Karpas-422 (cell line): Measurements from ENCODE around the gene FSHB. TPM values are rescaled to one million over a fixed set of nuclear protein-coding genes. Genes with fewer than 3 reads are reported as not detected.

Source experiments
- DNase-seq: peaks from one replicate; pipeline ENCODE4 v3.0.0-alpha.2; 2015
- H2AFZ ChIP-seq: fragments of 200-600 bp; sonication (generic); 2 replicates; pipeline ENCODE4 v1.6.1; 2014; ENCODE audit warnings: antibody characterized with exemption, low read length, mixed read lengths
- H3K27ac ChIP-seq: fragments of 200-600 bp; sonication (generic); 2 replicates; pipeline ENCODE4 v1.5.1; 2014; ENCODE audit warnings: mild to moderate bottlenecking, low read length, moderate library complexity
- H3K27me3 ChIP-seq: fragments of 200-600 bp; sonication (generic); 2 replicates; pipeline ENCODE4 v1.6.1; 2014; ENCODE audit warnings: low read length, mixed read lengths
- H3K36me3 ChIP-seq: fragments of 200-600 bp; sonication (generic); 2 replicates; pipeline ENCODE4 v1.6.1; 2014; ENCODE audit warnings: low read length, mixed read lengths; ENCODE audit not compliant: insufficient read depth
- H3K4me1 ChIP-seq: fragments of 200-600 bp; sonication (generic); 2 replicates; pipeline ENCODE4 v1.6.1; 2014; ENCODE audit warnings: mild to moderate bottlenecking, low read length, mixed read lengths
- H3K4me2 ChIP-seq: fragments of 200-600 bp; sonication (generic); 2 replicates; pipeline ENCODE4 v1.6.1; 2014; ENCODE audit warnings: low read length, low read depth, mild to moderate bottlenecking; ENCODE audit not compliant: poor library complexity, severe bottlenecking
- H3K4me3 ChIP-seq: fragments of 200-600 bp; sonication (generic); 2 replicates; pipeline ENCODE4 v1.5.1; 2014; ENCODE audit warnings: mild to moderate bottlenecking, antibody characterized with exemption, low read length, mixed read lengths
- H3K79me2 ChIP-seq: fragments of 200-600 bp; sonication (generic); 2 replicates; pipeline ENCODE4 v1.6.1; 2014; ENCODE audit warnings: mild to moderate bottlenecking, low read length, mixed read lengths
- H3K9ac ChIP-seq: fragments of 200-600 bp; sonication (generic); 2 replicates; pipeline ENCODE4 v1.6.0; 2014; ENCODE audit warnings: low read length
- H3K9me2 ChIP-seq: fragments of 200-600 bp; sonication (generic), shearing (Covaris generic); replicated peaks from 2 replicates; pipeline ENCODE4 v1.6.0; 2014; ENCODE audit warnings: mild to moderate bottlenecking, low read length, moderate library complexity; ENCODE audit not compliant: insufficient read depth
- H3K9me3 ChIP-seq: fragments of 300-700, 200-600 bp; sonication (generic); 2 replicates; pipeline ENCODE4 v1.6.1; 2014; ENCODE audit warnings: low read length, mixed read lengths
- H4K20me1 ChIP-seq: fragments of 200-600 bp; sonication (generic); 2 replicates; pipeline ENCODE4 v1.6.1; 2014; ENCODE audit warnings: mild to moderate bottlenecking, antibody characterized with exemption, low read length, low read depth; ENCODE audit not compliant: insufficient read depth
- total RNA-seq: library from RNA; depleted of rRNA; stranded (reverse); fragments of >200 nt; shearing (Covaris generic); gene quantifications from 2 replicates; pipeline ENCODE4 v1.2.3, GENCODE V29; 2014; ENCODE audit warnings: low replicate concordance

Gene FSHB
- total RNA-seq, 1 experiment from 2014 or later = not detected

DNA sequence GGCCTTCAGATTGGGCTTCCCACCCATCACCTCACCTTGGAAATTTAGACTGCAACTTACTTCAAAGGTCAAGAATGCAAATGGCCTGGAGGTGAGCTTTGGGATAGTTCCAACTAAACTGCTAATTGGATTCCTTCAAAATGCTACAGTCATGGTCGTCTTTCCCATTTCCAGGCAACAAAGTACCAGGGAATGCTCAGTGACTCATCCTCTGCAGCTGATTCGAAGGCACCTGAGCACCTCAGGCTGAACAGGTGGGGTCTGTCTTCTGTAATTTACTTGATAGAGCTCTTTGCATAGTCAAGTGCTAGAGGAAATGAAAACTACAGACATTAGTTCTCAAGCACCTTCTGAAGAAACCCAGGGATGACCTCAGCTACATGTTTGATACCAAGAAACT, 20.5 kb upstream of the FSHB start:
- no peaks in the 10 kb centered on the region for H3K4me1 ChIP-seq
- no peak overlapping the region for H3K27ac ChIP-seq
- H3K79me2 ChIP-seq = no peaks in the 10 kb centered on the region

GRCh38 chr11:30216534-30216933, 14.3 kb upstream of the FSHB start:
- H4K20me1 ChIP-seq = no peaks in the 10 kb centered on the region
- no peaks in the 10 kb centered on the region for H3K36me3 ChIP-seq
- H3K9ac ChIP-seq = no peak overlapping the region
- no peaks in the 10 kb centered on the region for H3K27me3 ChIP-seq
- no peaks in the 10 kb centered on the region for H3K9me3 ChIP-seq
- no peak overlapping the region for H3K4me2 ChIP-seq
- H3K27ac ChIP-seq = no peak overlapping the region
- H3K4me1 ChIP-seq = no peaks in the 10 kb centered on the region
- no peak overlapping the region for H2AFZ ChIP-seq
- no peak for DNase-seq
- H3K4me3 ChIP-seq = no peak overlapping the region
- H3K79me2 ChIP-seq = no peaks in the 10 kb centered on the region
- no peaks in the 10 kb centered on the region for H3K9me2 ChIP-seq

More for the DNA sequence above, 20.5 kb upstream of the FSHB start:
- Histone ChIP-seq H3K9ac (no peak overlapping the region), H3K36me3 (no peaks in the 10 kb centered on the region), H4K20me1 (no peaks in the 10 kb centered on the region), H3K27me3 (peaks cover 5% of the 10 kb centered on the region; the same call in 1 of the 2 replicates), H2AFZ (no peak overlapping the region), H3K4me3 (no peak overlapping the region), H3K9me2 (no peaks in the 10 kb centered on the region), H3K9me3 (no peaks in the 10 kb centered on the region), H3K4me2 (no peak overlapping the region)
- no peak for DNase-seq

- DNase-seq = no peak
- no peak overlapping the region for H3K27ac ChIP-seq
- H3K27me3 ChIP-seq = no peaks in the 10 kb centered on the region
- H3K4me3 ChIP-seq = no peak overlapping the region
- no peaks in the 10 kb centered on the region for H3K9me3 ChIP-seq
- H3K9me2 ChIP-seq = no peaks in the 10 kb centered on the region
- H4K20me1 ChIP-seq = no peaks in the 10 kb centered on the region
- no peaks in the 10 kb centered on the region for H3K79me2 ChIP-seq
- no peaks in the 10 kb centered on the region for H3K4me1 ChIP-seq
- H3K4me2 ChIP-seq = no peak overlapping the region
- no peaks in the 10 kb centered on the region for H3K36me3 ChIP-seq
- no peak overlapping the region for H3K9ac ChIP-seq
- no peak overlapping the region for H2AFZ ChIP-seq
These were observed 12.5 kb upstream of the FSHB start for GRCh38 chr11:30218278-30218677.

DNA sequence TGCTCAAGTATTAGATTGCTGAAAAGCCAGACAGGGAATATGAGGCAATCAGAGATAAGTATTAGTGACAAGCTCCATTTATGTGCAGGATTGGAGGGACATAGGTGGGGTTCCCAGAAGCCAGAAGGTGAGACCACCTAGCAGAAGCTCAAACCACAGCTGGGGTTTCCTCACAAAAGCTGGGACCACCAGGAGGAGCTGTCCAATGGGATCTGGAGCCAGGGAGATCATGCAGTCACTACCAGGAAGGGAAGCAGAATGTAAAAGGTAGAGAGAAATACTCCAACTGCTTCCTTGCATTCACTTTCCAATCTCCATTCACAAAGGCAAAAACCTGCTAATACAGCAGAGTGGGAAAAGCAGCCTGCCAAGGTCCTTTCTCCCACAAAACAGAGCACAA, 5.2 kb upstream of the FSHB start:
- Histone ChIP-seq H3K4me2 (no peak overlapping the region), H3K4me1 (no peaks in the 10 kb centered on the region), H4K20me1 (no peaks in the 10 kb centered on the region), H3K9me3 (no peaks in the 10 kb centered on the region), H3K4me3 (no peak overlapping the region), H3K27ac (no peak overlapping the region), H2AFZ (no peak overlapping the region), H3K9ac (no peak overlapping the region), H3K27me3 (no peaks in the 10 kb centered on the region; the same call in 1 of the 2 replicates), H3K36me3 (no peaks in the 10 kb centered on the region), H3K79me2 (no peaks in the 10 kb centered on the region), H3K9me2 (no peaks in the 10 kb centered on the region)
- no peak for DNase-seq

GRCh38 chr11:30228323-30228884, 2.4 kb upstream of the FSHB start:
- Histone ChIP-seq H3K9me2 (no peaks in the 10 kb centered on the region), H3K36me3 (no peaks in the 10 kb centered on the region), H2AFZ (no peak overlapping the region), H3K9me3 (no peaks in the 10 kb centered on the region), H3K79me2 (no peaks in the 10 kb centered on the region), H3K27me3 (no peaks in the 10 kb centered on the region; the same call in 1 of the 2 replicates), H3K27ac (no peak overlapping the region), H4K20me1 (no peaks in the 10 kb centered on the region), H3K4me2 (no peak overlapping the region), H3K4me3 (no peak overlapping the region), H3K9ac (no peak overlapping the region), H3K4me1 (no peaks in the 10 kb centered on the region)
- DNase-seq = no peak

- H3K36me3 ChIP-seq = no peaks in the 10 kb centered on the region
- no peak overlapping the region for H3K9ac ChIP-seq
- H3K4me3 ChIP-seq = no peak overlapping the region
- no peaks in the 10 kb centered on the region for H3K4me1 ChIP-seq
- H2AFZ ChIP-seq = no peak overlapping the region
- H3K79me2 ChIP-seq = no peaks in the 10 kb centered on the region
- no peaks in the 10 kb centered on the region for H4K20me1 ChIP-seq
- H3K9me2 ChIP-seq = no peaks in the 10 kb centered on the region
- H3K27ac ChIP-seq = no peak overlapping the region
- DNase-seq = no peak
- H3K9me3 ChIP-seq = no peaks in the 10 kb centered on the region
- H3K27me3 ChIP-seq = no peaks in the 10 kb centered on the region
- no peak overlapping the region for H3K4me2 ChIP-seq
These were observed 8.2 kb downstream of the FSHB start for GRCh38 chr11:30239025-30239424.

GRCh38 chr11:30244265-30244664, 13.5 kb downstream of the FSHB start:
- Histone ChIP-seq H2AFZ (no peak overlapping the region), H3K79me2 (no peaks in the 10 kb centered on the region), H3K4me1 (no peaks in the 10 kb centered on the region), H4K20me1 (no peaks in the 10 kb centered on the region), H3K9me2 (no peaks in the 10 kb centered on the region), H3K27ac (no peak overlapping the region), H3K4me2 (no peak overlapping the region), H3K9me3 (no peaks in the 10 kb centered on the region), H3K36me3 (no peaks in the 10 kb centered on the region), H3K27me3 (no peaks in the 10 kb centered on the region), H3K9ac (no peak overlapping the region), H3K4me3 (no peak overlapping the region)
- DNase-seq = no peak

DNA sequence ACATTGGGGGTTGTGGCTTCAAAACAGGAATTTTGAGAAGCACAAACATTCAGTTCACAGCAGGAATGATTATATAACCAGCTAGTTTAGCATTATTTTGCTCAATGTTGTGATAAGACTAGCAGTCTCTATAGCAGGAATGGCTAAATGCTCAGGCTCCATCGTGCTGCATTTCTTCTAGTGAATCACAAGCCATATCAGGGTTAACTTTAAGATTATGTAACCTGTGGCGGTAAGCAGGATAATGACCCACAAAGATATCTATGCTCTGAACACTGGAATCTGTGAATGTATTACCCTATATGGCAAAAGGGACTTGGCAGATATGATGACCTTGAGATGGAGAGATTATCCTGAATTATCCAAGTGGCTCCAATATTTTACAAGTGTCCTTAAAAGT, 14.8 kb downstream of the FSHB start:
- no peak overlapping the region for H3K9ac ChIP-seq

More for the DNA sequence above, 14.8 kb downstream of the FSHB start:
- Histone ChIP-seq H3K27ac (no peak overlapping the region), H3K4me2 (no peak overlapping the region), H4K20me1 (no peaks in the 10 kb centered on the region), H3K9me2 (no peaks in the 10 kb centered on the region), H3K9me3 (no peaks in the 10 kb centered on the region), H3K79me2 (no peaks in the 10 kb centered on the region), H3K27me3 (no peaks in the 10 kb centered on the region), H2AFZ (no peak overlapping the region), H3K36me3 (no peaks in the 10 kb centered on the region), H3K4me1 (no peaks in the 10 kb centered on the region), H3K4me3 (no peak overlapping the region)
- DNase-seq = no peak
